ENCODE measurements around the gene FBLN1. TPM values are rescaled to one million over a fixed set of nuclear protein-coding genes. Genes with fewer than 3 reads are reported as not detected.

The FBLN1 gene
- polyA plus RNA-seq, 3 donors, result 0.03 to 0.17 TPM; not detected in 1

GRCh38 chr22:45478108-45478771 is 24.4 kb upstream of the FBLN1 start:
- no peak overlapping the region for H3K4me2 ChIP-seq (replicated peaks; ENCODE audit: extremely low read depth, low read length, poor library complexity, severe bottlenecking)
- Mint-ChIP-seq H3K4me3 (no peak overlapping the region), H3K27me3 (ENCODE audit: low read depth in 3 of 3) (peaks cover 4 to 5% (median 4%) of the 10 kb centered on the region in 3 donors), H3K36me3 (no peaks in the 10 kb centered on the region), H3K27ac (no peak overlapping the region), H3K4me1 (peaks cover 2% of the 10 kb centered on the region), H3K9me3 (peaks cover 4 to 14% (median 9%) of the 10 kb centered on the region in 7 donors)
- H3K27me3 ChIP-seq (ENCODE audit: control insufficient read depth in 2 of 2, insufficient read depth in 2 of 2, low read length in 2 of 2), result no peaks in the 10 kb centered on the region
- H3K4me3 ChIP-seq (replicated peaks in 1 of 3; ENCODE audit: low read depth in 2 of 3, low read length in 3 of 3), result no peak overlapping the region
- no peaks in the 10 kb centered on the region for H4K20me1 ChIP-seq (ENCODE audit: insufficient read depth, low read length)
- intact Hi-C loops (cut with micrococcal nuclease), result no loop called here
- H3K9me3 ChIP-seq (replicated peaks in 1 of 2; ENCODE audit: control insufficient read depth in 1 of 2, insufficient read depth in 1 of 2, low read length in 2 of 2), result peaks cover 8 to 10% of the 10 kb centered on the region in 2 donors
- no peak for TF ChIP-seq CTCF (IDR thresholded peaks at IDR 0.05)
- H3K4me1 ChIP-seq (ENCODE audit: control insufficient read depth in 1 of 2, insufficient read depth in 2 of 2, low read length in 2 of 2), result no peaks in the 10 kb centered on the region
- WGBS (ENCODE audit: insufficient coverage), result 94% methylated on average over 5 of the region's 11 CpGs
- no peak overlapping the region for H3K9ac ChIP-seq (ENCODE audit: insufficient read depth, low read length, poor library complexity, severe bottlenecking)
- DNase-seq, result no peak
- H3K79me2 ChIP-seq (ENCODE audit: insufficient read depth, low read length), result no peaks in the 10 kb centered on the region
- H3K36me3 ChIP-seq (replicated peaks in 1 of 2; ENCODE audit: control insufficient read depth in 1 of 2, insufficient read depth in 2 of 2, low read length in 2 of 2), result no peaks in the 10 kb centered on the region
- H3K27ac ChIP-seq (ENCODE audit: low read depth in 1 of 2, low read length in 2 of 2), result no peak overlapping the region
- H2AFZ ChIP-seq (ENCODE audit: insufficient read depth, low read depth, low read length, poor library complexity, severe bottlenecking), result no peak overlapping the region

- H3K36me3 ChIP-seq (replicated peaks in 1 of 2; ENCODE audit: control insufficient read depth in 1 of 2, insufficient read depth in 2 of 2, low read length in 2 of 2), result no peaks in the 10 kb centered on the region
- H4K20me1 ChIP-seq (ENCODE audit: insufficient read depth, low read length), result no peaks in the 10 kb centered on the region
- WGBS (ENCODE audit: insufficient coverage), result no CpG with 5 or more reads among the region's 3 CpGs
- no peaks in the 10 kb centered on the region for H3K27me3 ChIP-seq (ENCODE audit: control insufficient read depth in 2 of 2, insufficient read depth in 2 of 2, low read length in 2 of 2)
- no peak overlapping the region for H3K9ac ChIP-seq (ENCODE audit: insufficient read depth, low read length, poor library complexity, severe bottlenecking)
- no peaks in the 10 kb centered on the region for H3K79me2 ChIP-seq (ENCODE audit: insufficient read depth, low read length)
- Mint-ChIP-seq H3K27ac (no peak overlapping the region), H3K36me3 (no peaks in the 10 kb centered on the region), H3K4me3 (no peak overlapping the region), H3K4me1 (peaks cover under 1% of the 10 kb centered on the region), H3K9me3 (peaks cover 4 to 14% (median 9%) of the 10 kb centered on the region in 7 donors), H3K27me3 (ENCODE audit: low read depth in 3 of 3) (peaks cover 2 to 8% (median 7%) of the 10 kb centered on the region in 3 donors)
- no peak for DNase-seq
- H3K27ac ChIP-seq (ENCODE audit: low read depth in 1 of 2, low read length in 2 of 2), result no peak overlapping the region
- H2AFZ ChIP-seq (ENCODE audit: insufficient read depth, low read depth, low read length, poor library complexity, severe bottlenecking), result no peak overlapping the region
- no peak overlapping the region for H3K4me3 ChIP-seq (replicated peaks in 1 of 3; ENCODE audit: low read depth in 2 of 3, low read length in 3 of 3)
- peaks cover 8 to 10% of the 10 kb centered on the region in 2 donors for H3K9me3 ChIP-seq (replicated peaks in 1 of 2; ENCODE audit: control insufficient read depth in 1 of 2, insufficient read depth in 1 of 2, low read length in 2 of 2)
- intact Hi-C loops (cut with micrococcal nuclease), result no loop called here
- no peak overlapping the region for H3K4me2 ChIP-seq (replicated peaks; ENCODE audit: extremely low read depth, low read length, poor library complexity, severe bottlenecking)
- no peaks in the 10 kb centered on the region for H3K4me1 ChIP-seq (ENCODE audit: control insufficient read depth in 1 of 2, insufficient read depth in 2 of 2, low read length in 2 of 2)
- no peak for TF ChIP-seq CTCF (IDR thresholded peaks at IDR 0.05)
These were observed 22.0 kb upstream of the FBLN1 start for GRCh38 chr22:45480717-45481116.

Data from CD14-positive monocyte (primary cell).